ENCODE results near the gene NEURL1B. TPM values are rescaled to one million over a fixed set of nuclear protein-coding genes. Genes with fewer than 3 reads are reported as not detected.

NEURL1B gene
- total and polyA plus RNA-seq, 4 donors = 1.9 to 65.8 (median 24.8) TPM

- intact Hi-C loops (cut with DNase I) = no loop called here
- Histone ChIP-seq H3K4me1 (ENCODE audit: control insufficient read depth in 1 of 2, insufficient read depth in 2 of 2, low read length in 2 of 2) (no peaks in the 10 kb centered on the region), H3K4me3 (ENCODE audit: low read length in 2 of 2) (no peak overlapping the region), H3K36me3 (ENCODE audit: control insufficient read depth in 1 of 2, insufficient read depth in 2 of 2, low read length in 1 of 2) (no peaks in the 10 kb centered on the region), H3K9me3 (ENCODE audit: control insufficient read depth, low read length) (no peaks in the 10 kb centered on the region), H3K27me3 (ENCODE audit: control insufficient read depth in 1 of 2, insufficient read depth in 2 of 2, low read length in 1 of 2) (no peaks in the 10 kb centered on the region), H3K27ac (ENCODE audit: low read depth in 1 of 2, low read length in 2 of 2) (peak overlapping the region in 1 of 2 donors; percentile 99)
- 70 to 71% methylated on average over 16 of the region's 16 CpGs for WGBS, 2 donors
- ATAC-seq (ENCODE audit: low FRiP score) (no peak), DNase-seq (peak in 1 of 2 donors; percentile 80)
These were observed 90.1 kb downstream of the NEURL1B start for GRCh38 chr5:172730981-172731679.

- WGBS, 2 donors = 89 to 91% methylated on average over 9 of the region's 9 CpGs
- Histone ChIP-seq H3K4me3 (ENCODE audit: low read length in 2 of 2) (no peak overlapping the region), H3K4me1 (ENCODE audit: control insufficient read depth in 1 of 2, insufficient read depth in 2 of 2, low read length in 2 of 2) (no peaks in the 10 kb centered on the region), H3K9me3 (ENCODE audit: control insufficient read depth, low read length) (no peaks in the 10 kb centered on the region), H3K36me3 (ENCODE audit: control insufficient read depth in 1 of 2, insufficient read depth in 2 of 2, low read length in 1 of 2) (no peaks in the 10 kb centered on the region), H3K27ac (ENCODE audit: low read depth in 1 of 2, low read length in 2 of 2) (peak overlapping the region; percentile 97 to 99), H3K27me3 (ENCODE audit: control insufficient read depth in 1 of 2, insufficient read depth in 2 of 2, low read length in 1 of 2) (no peaks in the 10 kb centered on the region)
- intact Hi-C loops (cut with DNase I) = no loop called here
- ATAC-seq (ENCODE audit: low FRiP score) = no peak
- peak in 1 of 2 donors; percentile 70 for DNase-seq
These were observed 90.6 kb downstream of the NEURL1B start for GRCh38 chr5:172731680-172732074.

GRCh38 chr5:172732201-172732865 is 91.3 kb downstream of the NEURL1B start:
- no peak overlapping the region for H3K4me3 ChIP-seq (ENCODE audit: low read length in 2 of 2)
- no peaks in the 10 kb centered on the region for H3K4me1 ChIP-seq (ENCODE audit: control insufficient read depth in 1 of 2, insufficient read depth in 2 of 2, low read length in 2 of 2)
- H3K27me3 ChIP-seq (ENCODE audit: control insufficient read depth in 1 of 2, insufficient read depth in 2 of 2, low read length in 1 of 2) = no peaks in the 10 kb centered on the region
- intact Hi-C loops (cut with DNase I) = no loop called here
- no peaks in the 10 kb centered on the region for H3K9me3 ChIP-seq (ENCODE audit: control insufficient read depth, low read length)
- ATAC-seq (ENCODE audit: low FRiP score) (no peak), DNase-seq (peak in 1 of 2 donors; percentile 69)
- peak overlapping the region; percentile 97 to 99 for H3K27ac ChIP-seq (ENCODE audit: low read depth in 1 of 2, low read length in 2 of 2)
- 94 to 95% methylated on average over 14 of the region's 14 CpGs for WGBS, 2 donors
- no peaks in the 10 kb centered on the region for H3K36me3 ChIP-seq (ENCODE audit: control insufficient read depth in 1 of 2, insufficient read depth in 2 of 2, low read length in 1 of 2)

GRCh38 chr5:172733131-172733973 is 92.3 kb downstream of the NEURL1B start:
- WGBS, 2 donors = 10 to 14% methylated on average over 17 of the region's 17 CpGs
- H3K36me3 ChIP-seq (ENCODE audit: control insufficient read depth in 1 of 2, insufficient read depth in 2 of 2, low read length in 1 of 2) = no peaks in the 10 kb centered on the region
- no peaks in the 10 kb centered on the region for H3K27me3 ChIP-seq (ENCODE audit: control insufficient read depth in 1 of 2, insufficient read depth in 2 of 2, low read length in 1 of 2)
- intact Hi-C loops (cut with DNase I) = loop anchor here in 1 of 2 donors (1.0 kb wide), 1 partner anchor 33 kb away; no protein-coding TSS in a partner anchor
- DNase-seq (peak; percentile 93 to 94), ATAC-seq (ENCODE audit: low FRiP score) (peak; percentile 95)
- no peaks in the 10 kb centered on the region for H3K4me1 ChIP-seq (ENCODE audit: control insufficient read depth in 1 of 2, insufficient read depth in 2 of 2, low read length in 2 of 2)
- H3K27ac ChIP-seq (ENCODE audit: low read depth in 1 of 2, low read length in 2 of 2) = peak overlapping the region; percentile 97 to 99
- no peaks in the 10 kb centered on the region for H3K9me3 ChIP-seq (ENCODE audit: control insufficient read depth, low read length)
- H3K4me3 ChIP-seq (ENCODE audit: low read length in 2 of 2) = no peak overlapping the region

GRCh38 chr5:172733974-172734346 is 92.9 kb downstream of the NEURL1B start:
- no peaks in the 10 kb centered on the region for H3K27me3 ChIP-seq (ENCODE audit: control insufficient read depth in 1 of 2, insufficient read depth in 2 of 2, low read length in 1 of 2)
- H3K4me1 ChIP-seq (ENCODE audit: control insufficient read depth in 1 of 2, insufficient read depth in 2 of 2, low read length in 2 of 2) = peaks cover 0 to under 1% of the 10 kb centered on the region in 2 donors
- no peak for DNase-seq
- peak overlapping the region; percentile 97 to 99 for H3K27ac ChIP-seq (ENCODE audit: low read depth in 1 of 2, low read length in 2 of 2)
- WGBS, 2 donors = 2 to 4% methylated on average over 4 of the region's 4 CpGs
- intact Hi-C loops (cut with DNase I) = loop anchor here in 1 of 2 donors (1.0 kb wide), 1 partner anchor 32 kb away; no protein-coding TSS in a partner anchor
- H3K4me3 ChIP-seq (ENCODE audit: low read length in 2 of 2) = no peak overlapping the region
- H3K36me3 ChIP-seq (ENCODE audit: control insufficient read depth in 1 of 2, insufficient read depth in 2 of 2, low read length in 1 of 2) = no peaks in the 10 kb centered on the region
- no peaks in the 10 kb centered on the region for H3K9me3 ChIP-seq (ENCODE audit: control insufficient read depth, low read length)
- peak; percentile 4 for ATAC-seq (ENCODE audit: low FRiP score)

GRCh38 chr5:172735141-172735831 is 94.2 kb downstream of the NEURL1B start:
- peaks cover 0 to 3% of the 10 kb centered on the region in 2 donors for H3K4me1 ChIP-seq (ENCODE audit: control insufficient read depth in 1 of 2, insufficient read depth in 2 of 2, low read length in 2 of 2)
- DNase-seq = peak in 1 of 2 donors; percentile 68
- no peaks in the 10 kb centered on the region for H3K36me3 ChIP-seq (ENCODE audit: control insufficient read depth in 1 of 2, insufficient read depth in 2 of 2, low read length in 1 of 2)
- 93% methylated on average over 12 of the region's 12 CpGs for WGBS, 2 donors
- intact Hi-C loops (cut with DNase I) = no loop called here
- H3K4me3 ChIP-seq (ENCODE audit: low read length in 2 of 2) = no peak overlapping the region
- H3K27ac ChIP-seq (ENCODE audit: low read depth in 1 of 2, low read length in 2 of 2) = peak overlapping the region; percentile 28 to 69
- ATAC-seq (ENCODE audit: low FRiP score) = no peak
- no peaks in the 10 kb centered on the region for H3K9me3 ChIP-seq (ENCODE audit: control insufficient read depth, low read length)
- no peaks in the 10 kb centered on the region for H3K27me3 ChIP-seq (ENCODE audit: control insufficient read depth in 1 of 2, insufficient read depth in 2 of 2, low read length in 1 of 2)

GRCh38 chr5:172736508-172737135 is 95.6 kb downstream of the NEURL1B start:
- Histone ChIP-seq H3K9me3 (ENCODE audit: control insufficient read depth, low read length) (no peaks in the 10 kb centered on the region), H3K4me1 (ENCODE audit: control insufficient read depth in 1 of 2, insufficient read depth in 2 of 2, low read length in 2 of 2) (peaks cover 0 to 3% of the 10 kb centered on the region in 2 donors), H3K36me3 (ENCODE audit: control insufficient read depth in 1 of 2, insufficient read depth in 2 of 2, low read length in 1 of 2) (no peaks in the 10 kb centered on the region), H3K4me3 (ENCODE audit: low read length in 2 of 2) (no peak overlapping the region), H3K27ac (ENCODE audit: low read depth in 1 of 2, low read length in 2 of 2) (peak overlapping the region; percentile 31 to 69), H3K27me3 (ENCODE audit: control insufficient read depth in 1 of 2, insufficient read depth in 2 of 2, low read length in 1 of 2) (no peaks in the 10 kb centered on the region)
- intact Hi-C loops (cut with DNase I) = no loop called here
- DNase-seq = peak in 1 of 2 donors; percentile 37
- WGBS, 2 donors = 86 to 90% methylated on average over 11 of the region's 11 CpGs
- no peak for ATAC-seq (ENCODE audit: low FRiP score)

GRCh38 chr5:172739375-172739774 is 98.3 kb downstream of the NEURL1B start:
- H3K9me3 ChIP-seq (ENCODE audit: control insufficient read depth, low read length) = no peaks in the 10 kb centered on the region
- ATAC-seq (ENCODE audit: low FRiP score) = no peak
- WGBS, 2 donors = 23 to 25% methylated on average over 6 of the region's 6 CpGs
- peaks cover 0 to 3% of the 10 kb centered on the region in 2 donors for H3K4me1 ChIP-seq (ENCODE audit: control insufficient read depth in 1 of 2, insufficient read depth in 2 of 2, low read length in 2 of 2)
- no peaks in the 10 kb centered on the region for H3K27me3 ChIP-seq (ENCODE audit: control insufficient read depth in 1 of 2, insufficient read depth in 2 of 2, low read length in 1 of 2)
- intact Hi-C loops (cut with DNase I) = no loop called here
- H3K4me3 ChIP-seq (ENCODE audit: low read length in 2 of 2) = no peak overlapping the region
- no peaks in the 10 kb centered on the region for H3K36me3 ChIP-seq (ENCODE audit: control insufficient read depth in 1 of 2, insufficient read depth in 2 of 2, low read length in 1 of 2)
- DNase-seq = peak in 1 of 2 donors; percentile 37
- peak overlapping the region; percentile 18 to 92 for H3K27ac ChIP-seq (ENCODE audit: low read depth in 1 of 2, low read length in 2 of 2)
